ENCODE results near the gene SLC18A2.
"Not testable (repeated sequence)": the region's sequence is repeated elsewhere in the genome, so short reads cannot be mapped to it uniquely, and the experiment has no call there.

The SLC18A2 gene

GRCh38 chr10:117222976-117223692 is 17.8 kb upstream of the SLC18A2 start:
- no peaks in the 10 kb centered on the region for H3K4me1 Mint-ChIP-seq (ENCODE audit: low read depth)
- H3K4me3 Mint-ChIP-seq = no peak overlapping the region
- no peaks in the 10 kb centered on the region for H3K9me3 Mint-ChIP-seq
- H3K27me3 Mint-ChIP-seq (ENCODE audit: low read depth) = no peaks in the 10 kb centered on the region
- H3K27ac Mint-ChIP-seq = no peak overlapping the region
- H3K36me3 Mint-ChIP-seq (ENCODE audit: low read depth) = no peaks in the 10 kb centered on the region

GRCh38 chr10:117223693-117224430 is 17.1 kb upstream of the SLC18A2 start:
- no peaks in the 10 kb centered on the region for H3K9me3 Mint-ChIP-seq
- no peak overlapping the region for H3K4me3 Mint-ChIP-seq
- no peaks in the 10 kb centered on the region for H3K4me1 Mint-ChIP-seq (ENCODE audit: low read depth)
- no peaks in the 10 kb centered on the region for H3K27me3 Mint-ChIP-seq (ENCODE audit: low read depth)
- no peak overlapping the region for H3K27ac Mint-ChIP-seq
- no peaks in the 10 kb centered on the region for H3K36me3 Mint-ChIP-seq (ENCODE audit: low read depth)

- no peak overlapping the region for H3K4me3 Mint-ChIP-seq
Measured at GRCh38 chr10:117224881-117225280, 16.0 kb upstream of the SLC18A2 start.

GRCh38 chr10:117226813-117227451 is 14.0 kb upstream of the SLC18A2 start:
- Mint-ChIP-seq H3K27ac (no peak overlapping the region), H3K9me3 (no peaks in the 10 kb centered on the region), H3K27me3 (ENCODE audit: low read depth) (peaks cover 11% of the 10 kb centered on the region), H3K36me3 (ENCODE audit: low read depth) (no peaks in the 10 kb centered on the region), H3K4me1 (ENCODE audit: low read depth) (no peaks in the 10 kb centered on the region), H3K4me3 (no peak overlapping the region)

More at GRCh38 chr10:117224881-117225280, 16.0 kb upstream of the SLC18A2 start:
- Mint-ChIP-seq H3K27ac (no peak overlapping the region), H3K9me3 (no peaks in the 10 kb centered on the region), H3K36me3 (ENCODE audit: low read depth) (no peaks in the 10 kb centered on the region), H3K4me1 (ENCODE audit: low read depth) (no peaks in the 10 kb centered on the region), H3K27me3 (ENCODE audit: low read depth) (peaks cover 4% of the 10 kb centered on the region)

- no peak overlapping the region for H3K27ac Mint-ChIP-seq
- H3K36me3 Mint-ChIP-seq (ENCODE audit: low read depth) = no peaks in the 10 kb centered on the region
- H3K9me3 Mint-ChIP-seq = no peaks in the 10 kb centered on the region
- no peak overlapping the region for H3K4me3 Mint-ChIP-seq
- no peaks in the 10 kb centered on the region for H3K4me1 Mint-ChIP-seq (ENCODE audit: low read depth)
- H3K27me3 Mint-ChIP-seq (ENCODE audit: low read depth) = peaks cover 11% of the 10 kb centered on the region
Measured at GRCh38 chr10:117228210-117228609, 12.7 kb upstream of the SLC18A2 start.

DNA sequence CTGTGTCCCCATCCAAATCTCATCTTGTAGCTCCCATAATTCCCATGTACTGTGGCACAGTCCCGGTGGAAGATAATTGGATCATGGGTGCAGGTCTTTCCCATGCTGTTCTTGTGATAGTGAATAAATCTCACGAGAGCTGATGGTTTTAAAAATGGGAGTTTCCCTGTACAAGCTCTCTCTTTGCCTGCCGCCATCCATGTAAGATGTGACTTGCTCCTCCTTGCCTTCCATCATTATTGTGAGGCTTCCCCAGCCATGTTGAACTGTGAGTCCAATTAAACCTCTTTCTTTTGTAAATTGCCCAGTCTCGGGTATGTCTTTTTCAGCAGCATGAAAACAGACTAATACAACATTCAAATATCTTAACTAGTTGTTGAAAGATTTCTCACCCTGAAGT is 10.8 kb upstream of the SLC18A2 start:
- peaks cover 16% of the 10 kb centered on the region for H3K27me3 Mint-ChIP-seq (ENCODE audit: low read depth)
- H3K4me1 Mint-ChIP-seq (ENCODE audit: low read depth); H3K9me3 Mint-ChIP-seq; H3K36me3 Mint-ChIP-seq (ENCODE audit: low read depth); H3K27ac Mint-ChIP-seq; H3K4me3 Mint-ChIP-seq: not testable (repeated sequence)

GRCh38 chr10:117237401-117237991 is 3.4 kb upstream of the SLC18A2 start:
- H3K27me3 Mint-ChIP-seq (ENCODE audit: low read depth) = peaks cover 32% of the 10 kb centered on the region

DNA sequence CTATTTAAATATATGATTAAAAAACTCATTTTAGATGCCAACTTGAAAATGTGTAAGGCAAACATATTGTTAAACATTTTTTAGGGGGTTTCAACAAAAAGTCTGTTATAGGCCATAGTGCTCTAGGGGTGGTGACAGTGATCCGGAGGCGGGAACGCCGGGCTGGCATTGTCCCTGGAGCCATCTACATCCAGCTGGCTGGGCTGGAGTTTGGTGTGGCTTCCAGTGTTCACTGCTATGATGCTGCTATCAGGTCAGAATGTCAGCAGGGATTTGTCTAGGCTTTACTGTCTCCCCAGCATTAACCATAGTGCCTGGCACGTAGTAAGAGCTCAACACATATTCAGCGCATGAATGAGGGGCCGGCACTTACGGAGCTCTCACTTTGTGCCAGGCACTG is 1.9 kb upstream of the SLC18A2 start:
- peaks cover 45% of the 10 kb centered on the region for H3K27me3 Mint-ChIP-seq (ENCODE audit: low read depth)
- no peak overlapping the region for H3K4me3 Mint-ChIP-seq
- no peaks in the 10 kb centered on the region for H3K36me3 Mint-ChIP-seq (ENCODE audit: low read depth)
- H3K27ac Mint-ChIP-seq = no peak overlapping the region
- H3K4me1 Mint-ChIP-seq (ENCODE audit: low read depth) = peaks cover 2% of the 10 kb centered on the region
- H3K9me3 Mint-ChIP-seq = no peaks in the 10 kb centered on the region

More at GRCh38 chr10:117237401-117237991, 3.4 kb upstream of the SLC18A2 start:
- Mint-ChIP-seq H3K27ac (no peak overlapping the region), H3K4me3 (no peak overlapping the region), H3K36me3 (ENCODE audit: low read depth) (no peaks in the 10 kb centered on the region), H3K9me3 (no peaks in the 10 kb centered on the region), H3K4me1 (ENCODE audit: low read depth) (peaks cover 2% of the 10 kb centered on the region)

DNA sequence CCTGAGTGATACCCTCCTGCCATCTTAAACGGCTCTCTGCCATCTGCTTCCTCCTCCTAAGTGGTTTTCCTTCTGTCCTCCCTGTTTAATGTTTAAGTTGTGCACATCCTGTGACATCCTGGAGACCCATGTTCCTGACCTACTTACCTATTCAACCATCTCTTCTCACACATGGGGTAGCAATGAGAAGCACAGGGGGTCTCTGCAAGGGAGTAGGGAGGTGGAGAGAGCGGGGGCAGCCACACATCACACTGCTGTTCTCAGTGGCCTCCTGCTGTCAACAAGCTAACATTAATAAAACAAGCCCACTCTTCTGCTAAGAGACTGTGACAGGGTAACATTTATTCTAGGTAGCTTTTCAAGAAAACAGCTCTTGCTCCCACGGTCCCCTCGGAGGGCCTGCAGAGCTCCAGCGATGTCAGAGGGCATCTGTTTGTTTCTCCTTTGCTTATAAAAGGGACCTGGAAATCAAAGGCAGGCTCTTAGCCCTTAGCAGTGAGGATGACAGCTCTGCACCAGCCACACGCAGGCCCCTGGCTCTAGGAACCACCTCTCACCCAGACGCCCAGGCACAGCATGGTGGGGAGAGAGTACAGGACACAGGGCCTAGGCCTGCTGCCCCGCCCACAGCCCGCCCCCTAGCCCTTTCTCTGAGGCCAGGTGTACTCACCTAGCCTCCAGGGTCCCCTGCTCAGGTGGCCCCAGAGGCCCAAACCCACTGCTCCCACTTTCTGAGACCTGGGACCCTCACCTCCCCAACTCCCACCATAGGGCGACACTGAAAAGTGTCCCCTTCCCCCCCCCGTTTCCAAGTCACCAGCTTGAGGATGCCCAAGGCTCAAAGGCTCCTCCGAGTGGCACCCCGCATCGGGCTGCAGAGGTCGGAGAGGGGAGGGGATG is 943 bp upstream of the SLC18A2 start:
- Mint-ChIP-seq H3K36me3 (ENCODE audit: low read depth) (no peaks in the 10 kb centered on the region), H3K4me3 (no peak overlapping the region), H3K4me1 (ENCODE audit: low read depth) (peaks cover 2% of the 10 kb centered on the region), H3K9me3 (no peaks in the 10 kb centered on the region), H3K27ac (no peak overlapping the region), H3K27me3 (ENCODE audit: low read depth) (peaks cover 44% of the 10 kb centered on the region)

DNA sequence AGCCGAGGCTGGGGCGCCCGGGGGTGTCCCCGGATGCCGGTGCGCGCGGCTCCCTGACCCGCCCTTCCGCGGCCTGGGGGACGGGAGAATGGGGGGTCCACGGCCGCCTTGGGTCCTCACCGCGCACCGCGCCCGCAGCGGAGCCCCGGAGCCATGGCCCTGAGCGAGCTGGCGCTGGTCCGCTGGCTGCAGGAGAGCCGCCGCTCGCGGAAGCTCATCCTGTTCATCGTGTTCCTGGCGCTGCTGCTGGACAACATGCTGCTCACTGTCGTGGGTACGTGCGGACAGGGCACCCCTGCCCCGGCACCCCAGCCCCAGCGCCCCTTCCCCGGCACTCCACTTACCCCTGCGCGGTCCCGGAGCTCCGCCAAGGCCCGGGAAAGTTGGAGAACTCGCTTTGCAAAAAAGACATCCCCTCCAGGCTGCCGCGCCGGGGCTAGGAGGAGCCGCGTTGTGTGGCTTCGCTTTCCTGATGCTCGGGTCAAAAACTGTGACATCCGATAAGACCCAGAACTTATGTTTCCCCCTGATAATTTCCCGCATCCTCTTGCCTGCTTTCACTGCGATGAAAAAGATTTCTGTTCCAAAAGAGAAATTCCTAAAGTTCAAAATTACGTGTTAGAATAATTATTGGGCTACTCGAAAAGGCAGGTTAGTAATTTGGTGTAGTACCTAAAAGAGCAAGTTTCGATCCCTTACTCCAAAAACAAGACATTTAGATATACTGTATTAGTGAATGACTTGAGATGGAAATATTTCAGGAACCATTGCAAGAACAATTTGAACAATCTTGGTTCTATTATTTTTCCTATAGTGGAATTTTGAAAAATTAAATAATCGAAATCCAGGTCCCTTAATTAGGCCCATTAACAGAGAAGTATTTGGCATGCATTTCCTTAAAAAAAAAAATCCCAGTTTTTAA is 888 bp downstream of the SLC18A2 start:
- H3K27me3 Mint-ChIP-seq (ENCODE audit: low read depth) = peaks cover 40% of the 10 kb centered on the region
- no peak overlapping the region for H3K27ac Mint-ChIP-seq
- no peak overlapping the region for H3K4me3 Mint-ChIP-seq
- H3K36me3 Mint-ChIP-seq (ENCODE audit: low read depth) = no peaks in the 10 kb centered on the region
- H3K4me1 Mint-ChIP-seq (ENCODE audit: low read depth) = peaks cover 2% of the 10 kb centered on the region
- H3K9me3 Mint-ChIP-seq = no peaks in the 10 kb centered on the region

GRCh38 chr10:117242463-117242832 is 1.5 kb downstream of the SLC18A2 start:
- Mint-ChIP-seq H3K27ac (no peak overlapping the region), H3K36me3 (ENCODE audit: low read depth) (no peaks in the 10 kb centered on the region), H3K4me3 (no peak overlapping the region), H3K27me3 (ENCODE audit: low read depth) (peaks cover 37% of the 10 kb centered on the region), H3K9me3 (no peaks in the 10 kb centered on the region), H3K4me1 (ENCODE audit: low read depth) (peaks cover 2% of the 10 kb centered on the region)

DNA sequence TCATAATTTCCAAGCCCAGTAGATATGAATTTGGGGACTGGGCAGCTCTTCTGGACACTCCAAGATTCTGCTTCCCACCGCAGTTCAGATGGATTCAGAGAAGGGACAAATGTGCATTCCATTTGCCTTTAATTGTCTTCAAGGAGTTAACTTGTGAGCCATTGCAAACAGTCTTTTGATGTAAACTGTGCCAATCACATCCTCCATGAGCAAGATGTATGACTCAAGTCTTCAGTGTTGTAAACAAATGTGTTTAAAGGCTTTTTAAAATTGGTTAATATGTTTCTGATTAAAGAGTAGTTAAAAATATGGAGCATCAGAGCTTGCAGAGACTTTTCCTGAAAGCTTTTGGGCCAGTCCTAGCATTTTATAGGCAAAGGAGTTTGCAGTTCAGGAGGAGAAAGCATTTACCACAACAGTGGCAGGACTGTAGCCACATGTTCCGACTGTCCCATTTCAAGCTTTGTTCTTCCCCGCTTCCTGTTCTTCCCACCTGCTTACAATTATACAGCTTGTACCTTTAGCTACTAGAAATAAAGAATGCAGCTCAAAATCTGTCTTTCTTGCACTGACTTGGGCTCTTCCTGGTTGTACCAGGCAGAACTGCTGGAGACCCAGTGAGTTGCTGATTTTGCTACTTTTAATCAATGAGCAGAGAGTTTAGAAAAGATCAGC is 6.2 kb downstream of the SLC18A2 start:
- H3K4me3 Mint-ChIP-seq = no peak overlapping the region
- peaks cover 43% of the 10 kb centered on the region for H3K27me3 Mint-ChIP-seq (ENCODE audit: low read depth)
- H3K36me3 Mint-ChIP-seq (ENCODE audit: low read depth) = no peaks in the 10 kb centered on the region
- no peak overlapping the region for H3K27ac Mint-ChIP-seq
- no peaks in the 10 kb centered on the region for H3K9me3 Mint-ChIP-seq
- H3K4me1 Mint-ChIP-seq (ENCODE audit: low read depth) = peaks cover 3% of the 10 kb centered on the region

Measured in T-helper 1 cell treated with Interleukin-12 subunit alpha and Interleukin-12 subunit beta and Interleukin-4 antibody, amounts not matched to agents 30 μg/mL and 1 μg/mL, for 36 hours (primary cell).